PC-3 (cell line): ENCODE results near the gene CIB4.

Source experiments
- EZH2 ChIP-seq: fragments of 300-600 bp; sonication (generic); IDR thresholded peaks from one replicate; pipeline ENCODE4 v1.6.1; 2017; ENCODE audit warnings: antibody characterized with exemption, mild to moderate bottlenecking, low read length; ENCODE audit not compliant: unreplicated experiment
- EZH2phosphoT487 ChIP-seq: fragments of 300-600 bp; sonication (generic); IDR thresholded peaks from 2 replicates; pipeline ENCODE4 v1.6.1; 2018; ENCODE audit warnings: mild to moderate bottlenecking, antibody characterized with exemption, low read length, borderline replicate concordance
- TF ChIP-seq, protein P1 (sequence below): fragments of 300-600 bp; sonication (generic); conservative IDR thresholded peaks from 2 replicates; pipeline ENCODE4 v1.5.1; 2017; ENCODE audit warnings: antibody characterized with exemption, low read depth, mild to moderate bottlenecking, low read length

DNA sequence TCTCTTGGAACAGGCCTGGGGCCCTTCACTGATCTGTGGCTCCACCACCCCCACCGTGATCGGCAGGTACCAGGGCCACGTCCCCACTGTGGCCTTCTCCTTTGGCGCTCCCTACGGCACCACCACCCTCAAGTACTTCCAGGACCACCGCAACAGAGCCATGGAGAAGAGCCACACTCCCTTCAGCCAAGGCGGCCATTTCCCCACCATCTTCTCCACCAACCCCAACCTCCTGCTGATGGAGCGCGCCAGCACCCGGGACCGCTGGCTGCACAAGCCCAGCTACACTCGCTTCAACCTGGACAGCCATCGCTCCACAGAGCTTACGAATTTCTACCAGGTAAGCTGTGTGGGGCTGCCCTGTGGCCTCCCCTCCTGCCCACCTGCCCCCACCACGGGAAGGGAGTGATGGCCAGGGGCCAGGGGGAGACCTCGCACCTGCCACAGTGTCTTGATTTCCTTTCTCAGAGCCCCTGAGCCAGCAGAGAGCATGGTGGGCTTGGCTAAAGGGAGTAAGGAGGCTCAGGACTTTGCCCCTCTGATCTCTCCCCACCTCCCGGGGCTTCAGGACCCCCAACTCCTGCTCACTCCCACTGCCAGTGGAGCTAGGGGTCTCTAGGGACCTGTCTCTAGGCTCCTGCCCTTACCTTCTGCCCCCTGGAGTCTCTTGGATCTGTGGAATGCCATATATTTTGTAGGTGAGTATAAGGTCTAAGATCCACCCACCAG, 65.2 kb downstream of the CIB4 start:
- TF ChIP-seq, protein P1, sequence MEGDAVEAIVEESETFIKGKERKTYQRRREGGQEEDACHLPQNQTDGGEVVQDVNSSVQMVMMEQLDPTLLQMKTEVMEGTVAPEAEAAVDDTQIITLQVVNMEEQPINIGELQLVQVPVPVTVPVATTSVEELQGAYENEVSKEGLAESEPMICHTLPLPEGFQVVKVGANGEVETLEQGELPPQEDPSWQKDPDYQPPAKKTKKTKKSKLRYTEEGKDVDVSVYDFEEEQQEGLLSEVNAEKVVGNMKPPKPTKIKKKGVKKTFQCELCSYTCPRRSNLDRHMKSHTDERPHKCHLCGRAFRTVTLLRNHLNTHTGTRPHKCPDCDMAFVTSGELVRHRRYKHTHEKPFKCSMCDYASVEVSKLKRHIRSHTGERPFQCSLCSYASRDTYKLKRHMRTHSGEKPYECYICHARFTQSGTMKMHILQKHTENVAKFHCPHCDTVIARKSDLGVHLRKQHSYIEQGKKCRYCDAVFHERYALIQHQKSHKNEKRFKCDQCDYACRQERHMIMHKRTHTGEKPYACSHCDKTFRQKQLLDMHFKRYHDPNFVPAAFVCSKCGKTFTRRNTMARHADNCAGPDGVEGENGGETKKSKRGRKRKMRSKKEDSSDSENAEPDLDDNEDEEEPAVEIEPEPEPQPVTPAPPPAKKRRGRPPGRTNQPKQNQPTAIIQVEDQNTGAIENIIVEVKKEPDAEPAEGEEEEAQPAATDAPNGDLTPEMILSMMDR, result no peak
- no peak for TF ChIP-seq EZH2
- TF ChIP-seq EZH2phosphoT487, result no peak
